Brain (organoid and tissue), 1 donor: ENCODE data around the gene CCT8L2. TPM values are rescaled to one million over a fixed set of nuclear protein-coding genes. Genes with fewer than 3 reads are reported as not detected.

Experiments
- polyA plus RNA-seq: library from polyadenylated mRNA; stranded (reverse); fragments of 350-450 nt; fragmentation: Illumina TruSeq; extraction: RNeasy Lipid Tissue Mini Kit (QIAGEN cat#74804); gene quantifications from one replicate; pipeline ENCODE4 v1.2.3, GENCODE V29; 2015; ENCODE audit warnings: low read depth, low replicate concordance; ENCODE audit not compliant: insufficient read depth

Gene CCT8L2
- polyA plus RNA-seq, 1 donor from 2014 or later, result not detected

Other genes with a start within 250 kb of the CCT8L2 start
- gene XKR3, start 232.6 kb upstream of the CCT8L2 start, polyA plus RNA-seq, result not detected